ENCODE data around the gene ANKMY1. TPM values are rescaled to one million over a fixed set of nuclear protein-coding genes. Genes with fewer than 3 reads are reported as not detected.

ANKMY1 gene
- total RNA-seq, 2 experiments from 2014 or later = 50.9 to 53.2 TPM

- no peak overlapping the region for H3K4me3 Mint-ChIP-seq
Observed at GRCh38 chr2:240437861-240438809, 119.7 kb downstream of the ANKMY1 start.

DNA sequence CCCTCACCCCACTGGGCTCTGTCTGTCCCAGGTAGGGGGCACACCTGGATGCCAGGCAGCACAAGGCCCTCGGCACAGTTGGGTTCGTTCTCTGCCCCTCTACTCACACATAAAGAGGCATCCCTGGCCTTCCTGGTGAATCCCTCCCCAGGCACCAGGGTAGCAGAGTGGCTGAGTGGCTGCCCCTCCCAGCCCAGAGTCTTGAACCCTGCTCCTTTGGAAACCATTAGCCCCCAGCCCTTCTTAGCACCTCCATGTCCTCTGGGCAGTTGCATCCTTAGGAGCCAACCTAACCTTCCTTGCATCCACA lies 120.3 kb downstream of the ANKMY1 start:
- Mint-ChIP-seq H3K4me3 (no peak overlapping the region), H3K9me3 (no peaks in the 10 kb centered on the region), H3K36me3 (no peaks in the 10 kb centered on the region), H3K27me3 (peaks cover 16% of the 10 kb centered on the region), H3K27ac (no peak overlapping the region), H3K4me1 (peaks cover 5% of the 10 kb centered on the region)
- no peak for ATAC-seq (ENCODE audit: low read depth)
- POLR2A ChIA-PET = no interaction called here
- DNase-seq = peak; percentile 34

More at GRCh38 chr2:240437861-240438809, 119.7 kb downstream of the ANKMY1 start:
- H3K4me1 Mint-ChIP-seq = peaks cover 5% of the 10 kb centered on the region
- peaks cover 16% of the 10 kb centered on the region for H3K27me3 Mint-ChIP-seq
- H3K27ac Mint-ChIP-seq = no peak overlapping the region
- no peaks in the 10 kb centered on the region for H3K36me3 Mint-ChIP-seq
- DNase-seq = peak; percentile 85
- peak; percentile 30 for ATAC-seq (ENCODE audit: low read depth)
- no peaks in the 10 kb centered on the region for H3K9me3 Mint-ChIP-seq
- POLR2A ChIA-PET = no interaction called here

DNA sequence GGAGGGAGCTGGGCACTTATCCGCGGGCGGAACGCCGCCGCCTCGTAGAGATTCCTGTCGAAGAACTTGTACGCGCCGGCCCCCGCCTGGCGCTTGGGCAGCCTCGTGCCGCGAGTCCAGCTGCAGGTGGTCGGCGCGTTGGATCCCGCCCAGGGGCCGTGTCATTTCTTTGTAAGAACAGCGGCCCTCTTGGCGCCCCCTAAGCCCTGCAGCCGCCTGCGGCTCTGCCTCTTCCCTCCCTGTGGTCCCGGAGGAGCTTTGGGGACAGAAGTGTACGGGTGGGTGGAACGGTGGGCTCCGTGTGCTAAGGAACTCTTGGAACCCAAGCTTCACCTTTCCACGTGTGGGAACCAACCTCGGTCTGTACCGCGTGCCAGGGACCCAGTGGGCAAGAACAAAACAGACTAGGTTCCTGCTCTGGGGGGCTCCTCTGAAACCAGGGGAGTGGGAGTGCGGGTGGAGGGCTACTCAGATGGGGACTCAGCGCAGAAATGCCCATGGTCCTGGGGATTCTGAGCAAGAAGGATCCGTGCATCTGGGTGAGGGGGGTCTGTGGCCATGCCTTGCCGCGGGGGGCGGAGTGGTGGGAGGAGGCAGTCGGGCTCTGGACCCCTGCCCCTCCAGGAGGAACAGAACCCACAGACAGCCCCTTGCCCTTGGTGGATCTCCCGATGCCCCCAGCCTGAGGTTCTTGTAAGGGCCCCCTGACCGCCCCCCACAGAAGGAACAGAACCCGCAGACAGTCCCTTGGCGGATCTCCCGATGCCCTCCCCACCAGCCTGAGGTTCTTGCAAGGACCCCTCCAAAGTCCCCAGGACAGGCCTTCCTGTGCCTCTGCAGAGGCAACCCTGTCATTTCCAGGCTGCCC lies 120.9 kb downstream of the ANKMY1 start:
- Mint-ChIP-seq H3K4me1 (peaks cover 5% of the 10 kb centered on the region), H3K9me3 (no peaks in the 10 kb centered on the region), H3K27ac (no peak overlapping the region), H3K36me3 (no peaks in the 10 kb centered on the region), H3K27me3 (peaks cover 17% of the 10 kb centered on the region), H3K4me3 (peak overlapping the region; percentile 52)
- ATAC-seq (ENCODE audit: low read depth) (no peak), DNase-seq (no peak)
- POLR2A ChIA-PET = interaction anchor here (0.9 to 1.2 kb wide), 3 partner anchors 287 to 411 kb away, joined by 3 read pairs; no protein-coding TSS in a partner anchor

DNA sequence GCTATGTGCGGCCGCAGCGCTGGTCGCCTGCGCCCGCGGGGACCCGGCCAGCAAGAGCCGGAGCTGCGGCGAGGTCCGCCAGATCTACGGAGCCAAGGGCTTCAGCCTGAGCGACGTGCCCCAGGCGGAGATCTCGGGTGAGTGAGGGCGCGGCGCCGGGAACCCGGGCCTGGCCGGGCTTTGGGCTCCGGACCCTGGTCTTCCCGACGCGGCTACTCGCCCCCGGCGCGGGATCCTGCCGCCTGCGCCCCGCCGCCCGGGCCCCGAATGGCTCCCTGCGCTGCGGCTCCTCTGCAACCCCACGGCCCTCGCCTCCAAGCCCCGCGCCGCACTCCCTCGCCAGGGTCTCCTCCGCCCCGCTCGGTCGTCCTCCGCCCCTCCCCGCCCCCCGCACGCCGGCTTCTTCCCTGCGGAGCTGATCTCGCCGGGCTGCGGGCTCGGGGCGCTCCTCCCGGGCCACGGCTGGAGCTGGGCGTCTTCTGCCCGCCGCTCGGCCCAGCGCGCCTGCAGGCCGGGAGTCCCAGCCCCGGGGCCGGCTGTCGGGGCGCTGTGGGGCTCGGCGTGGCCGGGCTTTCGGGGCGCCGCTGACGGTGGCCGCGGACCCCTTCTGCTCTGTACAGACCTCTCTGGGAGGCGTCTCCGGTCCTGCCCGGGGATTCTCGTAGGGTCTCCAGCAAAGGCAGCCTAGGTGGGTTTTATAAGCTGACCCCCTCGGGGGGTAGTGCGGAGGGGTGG lies 121.7 kb downstream of the ANKMY1 start:
- no peaks in the 10 kb centered on the region for H3K9me3 Mint-ChIP-seq
- DNase-seq (peak; percentile 62), ATAC-seq (ENCODE audit: low read depth) (peak; percentile 12)
- POLR2A ChIA-PET = interaction anchor here (0.9 to 1.2 kb wide), 3 partner anchors 286 to 411 kb away, joined by 3 read pairs; no protein-coding TSS in a partner anchor
- H3K27me3 Mint-ChIP-seq = peaks cover 18% of the 10 kb centered on the region
- H3K4me1 Mint-ChIP-seq = peaks cover 5% of the 10 kb centered on the region
- H3K27ac Mint-ChIP-seq = no peak overlapping the region
- no peaks in the 10 kb centered on the region for H3K36me3 Mint-ChIP-seq
- peak overlapping the region; percentile 52 for H3K4me3 Mint-ChIP-seq

GRCh38 chr2:240435457-240435947 lies 122.3 kb downstream of the ANKMY1 start, which contains the start of gene GPC1:
Gene GPC1 (plus strand): TSS chr2:240435663. CDS start chr2:240435919, 256 bp downstream.
- H3K27ac Mint-ChIP-seq = peak within 1 kb of the TSS; percentile 76
- H3K4me3 Mint-ChIP-seq = peak within 1 kb of the TSS; percentile 88
- peak; percentile 77 for ATAC-seq (ENCODE audit: low read depth)
- POLR2A ChIA-PET = interaction anchor here (0.9 to 1.2 kb wide), 2 partner anchors 300 to 410 kb away, joined by 3 read pairs; no protein-coding TSS in a partner anchor
- peaks cover 18% of the 10 kb centered on the region for H3K27me3 Mint-ChIP-seq
- H3K4me1 Mint-ChIP-seq = peaks cover 5% of the 10 kb centered on the region
- H3K9me3 Mint-ChIP-seq = no peaks in the 10 kb centered on the region
- DNase-seq = no peak
- no peaks in the 10 kb centered on the region for H3K36me3 Mint-ChIP-seq

- DNase-seq (peak; percentile 96), ATAC-seq (ENCODE audit: low read depth) (peak; percentile 79)
- Mint-ChIP-seq H3K27me3 (peaks cover 18% of the 10 kb centered on the region), H3K36me3 (no peaks in the 10 kb centered on the region), H3K4me3 (peak overlapping the region; percentile 88), H3K27ac (peak overlapping the region; percentile 76), H3K4me1 (peaks cover 5% of the 10 kb centered on the region), H3K9me3 (no peaks in the 10 kb centered on the region)
- POLR2A ChIA-PET = no interaction called here
Observed at GRCh38 chr2:240434728-240435456, 122.9 kb downstream of the ANKMY1 start.

DNA sequence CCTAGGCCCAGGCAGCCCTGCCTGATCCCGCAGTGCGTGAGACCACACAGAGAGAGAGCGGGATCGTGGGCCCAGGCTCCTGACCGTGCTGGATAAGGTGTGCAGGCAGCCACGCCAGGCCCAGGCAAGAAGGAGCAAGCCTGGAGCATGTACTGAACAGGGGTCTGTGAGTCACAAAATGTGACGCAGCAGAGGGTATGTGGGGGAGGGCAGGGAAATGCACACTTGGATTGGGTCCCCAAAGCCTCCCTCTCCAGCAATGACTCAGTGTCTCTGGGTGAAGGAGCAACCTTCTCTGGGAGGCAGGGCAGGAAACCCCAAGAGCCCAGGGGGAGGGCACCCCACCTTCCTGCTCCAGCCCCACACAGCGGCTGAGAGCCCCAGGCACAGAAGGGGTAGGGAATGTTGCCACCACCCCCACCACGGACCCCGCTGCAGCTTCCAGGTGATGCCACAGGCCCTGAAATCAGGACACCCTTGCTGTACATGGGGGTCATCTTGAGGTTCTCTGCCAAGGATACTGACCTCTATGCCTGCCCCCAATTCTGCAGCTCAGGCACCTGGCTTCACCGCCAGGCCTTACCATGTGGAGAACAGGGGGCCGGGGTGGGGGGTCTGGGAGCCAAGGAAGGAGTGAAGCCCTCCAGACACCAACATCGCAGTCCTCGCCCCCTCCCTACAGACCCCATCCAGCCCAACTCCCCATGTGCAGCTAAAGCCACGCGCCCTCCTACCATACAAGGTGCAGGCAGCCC lies 123.6 kb downstream of the ANKMY1 start:
- no peak for ATAC-seq (ENCODE audit: low read depth)
- peaks cover 5% of the 10 kb centered on the region for H3K4me1 Mint-ChIP-seq
- peak overlapping the region; percentile 88 for H3K4me3 Mint-ChIP-seq
- no peaks in the 10 kb centered on the region for H3K36me3 Mint-ChIP-seq
- POLR2A ChIA-PET = no interaction called here
- H3K27ac Mint-ChIP-seq = peak overlapping the region; percentile 76
- peaks cover 18% of the 10 kb centered on the region for H3K27me3 Mint-ChIP-seq
- peak; percentile 38 for DNase-seq
- H3K9me3 Mint-ChIP-seq = no peaks in the 10 kb centered on the region

DNA sequence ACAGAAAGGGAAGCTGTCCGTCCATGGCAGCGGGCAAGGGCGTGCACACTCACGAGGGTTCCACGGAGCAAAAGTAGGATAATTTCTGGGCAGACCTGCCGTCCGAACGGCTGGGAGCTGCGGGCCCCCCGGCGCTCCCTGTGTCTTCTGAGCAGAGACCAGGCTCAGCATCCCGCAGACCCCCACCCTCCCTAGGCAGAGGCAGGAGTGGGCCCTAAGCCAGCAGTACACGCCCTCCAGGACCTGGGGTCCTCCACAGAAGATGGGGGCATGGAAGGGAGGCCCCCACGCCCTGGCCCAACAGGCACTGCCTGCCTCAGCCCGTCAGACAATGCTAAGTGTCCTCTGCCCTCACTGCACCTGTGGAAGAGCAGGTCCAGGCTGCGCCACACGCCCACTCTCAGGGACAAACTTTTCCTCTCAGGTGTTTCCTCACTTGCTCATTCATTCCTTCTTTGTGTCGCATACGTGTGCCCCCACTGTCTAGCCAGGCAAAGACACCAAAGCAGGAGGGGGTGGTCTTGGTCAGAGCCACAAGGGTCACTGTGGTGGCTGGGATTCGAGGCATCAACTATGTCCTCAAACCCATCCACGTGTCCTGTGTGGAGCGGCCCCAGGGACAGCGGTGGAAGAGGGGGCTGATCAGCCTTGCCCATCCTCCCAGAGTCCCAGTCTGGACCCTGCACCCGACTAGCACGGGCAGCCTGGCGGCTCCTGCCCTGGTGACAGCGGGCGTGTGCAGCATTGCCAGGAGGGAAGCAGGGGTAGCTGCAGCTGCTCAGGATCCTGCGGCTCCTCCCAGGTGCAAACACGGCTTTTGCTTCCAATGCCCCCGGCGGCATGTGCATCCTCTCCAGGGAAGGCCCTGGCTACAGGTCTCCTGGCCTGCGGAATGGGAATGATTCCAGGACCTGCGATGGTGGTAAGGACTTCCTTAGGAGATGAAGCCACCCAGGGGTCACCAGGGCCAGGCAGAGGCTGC lies 124.7 kb downstream of the ANKMY1 start:
- H3K9me3 Mint-ChIP-seq = no peaks in the 10 kb centered on the region
- POLR2A ChIA-PET = no interaction called here
- H3K4me3 Mint-ChIP-seq = no peak overlapping the region
- no peak overlapping the region for H3K27ac Mint-ChIP-seq
- no peaks in the 10 kb centered on the region for H3K36me3 Mint-ChIP-seq
- ATAC-seq (ENCODE audit: low read depth) (no peak), DNase-seq (peak; percentile 31)
- peaks cover 21% of the 10 kb centered on the region for H3K27me3 Mint-ChIP-seq
- peaks cover 14% of the 10 kb centered on the region for H3K4me1 Mint-ChIP-seq

- H3K4me3 Mint-ChIP-seq = no peak overlapping the region
Observed at GRCh38 chr2:240432430-240432819, 125.4 kb downstream of the ANKMY1 start.

DNA sequence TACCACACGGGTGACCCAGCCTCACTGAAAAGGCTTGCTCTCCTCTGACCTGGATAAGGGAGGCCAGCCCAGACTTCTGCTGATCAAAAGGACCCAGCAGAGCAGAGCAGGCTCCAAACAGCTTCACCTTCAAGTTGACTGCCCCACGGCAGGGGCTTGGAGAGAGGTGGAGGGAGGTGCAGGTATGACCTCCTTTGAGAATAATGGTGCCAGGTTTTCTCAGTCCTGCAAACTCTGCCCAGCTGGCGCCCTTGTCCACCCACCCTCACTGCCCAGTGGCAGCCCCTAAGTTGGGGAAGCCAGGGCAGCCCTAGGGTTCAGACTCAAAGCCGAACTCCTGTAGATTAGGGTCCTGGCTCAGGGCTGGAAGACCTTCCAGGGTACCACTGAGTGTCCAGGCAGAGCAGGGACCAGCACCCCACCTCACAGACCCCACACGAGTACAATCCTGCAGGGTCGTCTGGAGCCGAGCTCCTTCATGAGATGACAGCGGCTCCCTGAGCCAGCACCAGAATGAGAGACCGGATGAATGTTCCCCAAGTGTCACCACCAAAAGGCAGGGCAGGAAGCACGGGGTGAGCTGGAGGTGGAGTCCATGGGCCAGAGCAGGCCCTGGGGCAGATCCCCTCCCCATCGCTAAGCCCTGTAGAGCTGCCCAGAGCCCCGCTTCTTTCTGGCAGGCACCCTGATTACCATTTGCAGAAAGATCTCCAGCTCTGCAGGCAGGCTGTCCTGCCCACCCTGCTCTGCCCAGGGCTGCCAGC lies 125.9 kb downstream of the ANKMY1 start:
- Mint-ChIP-seq H3K4me3 (peak overlapping the region; percentile 13), H3K27ac (no peak overlapping the region), H3K9me3 (no peaks in the 10 kb centered on the region), H3K4me1 (peaks cover 20% of the 10 kb centered on the region), H3K36me3 (no peaks in the 10 kb centered on the region), H3K27me3 (peaks cover 11% of the 10 kb centered on the region)
- POLR2A ChIA-PET = no interaction called here
- DNase-seq (peak; percentile 24), ATAC-seq (ENCODE audit: low read depth) (no peak)

More at GRCh38 chr2:240432430-240432819, 125.4 kb downstream of the ANKMY1 start:
- Mint-ChIP-seq H3K36me3 (no peaks in the 10 kb centered on the region), H3K4me1 (peaks cover 19% of the 10 kb centered on the region), H3K27ac (no peak overlapping the region), H3K27me3 (peaks cover 16% of the 10 kb centered on the region), H3K9me3 (no peaks in the 10 kb centered on the region)
- DNase-seq (peak; percentile 27), ATAC-seq (ENCODE audit: low read depth) (no peak)
- POLR2A ChIA-PET = no interaction called here

All from activated naive CD8-positive, alpha-beta T cell treated with anti-CD3 and anti-CD28 coated beads, Interleukin-2, amount 10 ng/mL, durations not matched to agents 7 days and 5 days (primary cell).